SW 1271 (cell line): ENCODE data around the gene VPS41.

Experiments
- DNase-seq, 2 experiments: peaks; one replicate each; lab custom pipeline; 2025; lab: John Stamatoyannopoulos, UW

VPS41 gene

DNA sequence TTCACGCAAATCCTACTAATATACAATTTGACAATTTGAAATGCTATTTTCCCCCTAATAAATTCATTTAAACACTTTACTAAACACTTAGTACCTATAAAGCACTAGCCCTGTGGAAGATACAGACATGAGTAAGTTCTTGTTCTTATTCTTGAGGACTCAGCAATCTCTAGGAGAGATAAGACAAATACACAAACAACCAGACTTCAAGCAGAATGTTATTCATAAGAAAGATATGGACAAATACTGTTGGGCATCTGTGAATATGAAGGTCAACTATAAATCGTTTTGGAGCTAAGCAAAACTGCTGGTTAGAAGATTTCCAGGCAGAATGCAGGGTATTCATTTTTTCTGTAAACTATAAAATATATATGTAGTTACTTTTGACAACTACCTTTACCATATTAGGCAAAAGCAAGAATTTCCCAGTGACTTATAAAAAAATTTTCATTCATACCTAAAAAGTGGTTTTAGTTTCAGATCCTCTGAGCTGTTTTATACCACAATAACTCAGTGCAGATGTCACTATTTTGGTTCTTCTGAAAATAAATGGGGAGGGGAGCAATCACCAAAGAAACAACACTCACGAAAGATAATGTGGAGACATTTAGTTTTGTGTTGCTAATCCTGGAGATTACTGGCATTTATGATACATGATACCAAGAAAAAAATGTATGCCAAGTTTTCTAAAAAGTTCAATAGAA lies 3.8 kb downstream of the VPS41 start:
- DNase-seq: no peak

DNA sequence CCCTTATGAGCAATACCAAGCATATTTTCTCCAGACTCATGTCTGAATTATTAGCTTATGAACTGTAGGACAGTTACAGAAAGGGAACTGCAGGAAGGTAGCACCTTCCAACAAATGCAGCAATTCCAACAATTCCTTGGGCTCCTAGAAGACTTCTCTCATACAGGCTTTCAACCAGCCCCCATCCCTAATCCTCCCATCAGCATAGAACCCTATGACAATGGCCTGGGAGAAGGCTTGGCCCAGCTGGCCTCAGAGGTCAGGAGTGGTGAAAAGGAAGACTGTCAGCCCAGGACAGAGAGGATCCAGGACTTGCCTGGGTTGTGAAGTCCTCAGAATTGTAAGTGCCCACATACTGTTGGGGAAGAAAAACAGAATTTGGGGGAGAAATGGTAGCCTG lies 5.9 kb downstream of the VPS41 start:
- DNase-seq: no peak

DNA sequence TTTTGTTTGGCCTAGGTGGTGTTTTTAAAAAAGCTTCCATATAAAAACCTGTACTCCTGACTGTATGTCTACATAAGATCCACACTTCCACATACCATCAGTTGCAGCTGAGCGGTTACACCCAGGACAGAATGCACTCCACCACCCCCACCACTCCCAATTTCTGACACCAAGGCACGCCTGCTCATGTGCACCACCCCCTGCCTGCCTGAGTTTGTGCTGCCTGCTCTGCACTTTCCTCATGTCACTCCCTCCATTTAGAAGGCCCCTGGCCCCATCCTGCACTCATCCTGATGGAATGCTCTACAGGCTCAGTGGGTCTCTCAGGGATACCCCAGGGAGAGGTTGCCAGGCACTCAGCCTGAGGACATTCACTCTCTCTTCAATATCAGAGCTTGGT lies 6.5 kb downstream of the VPS41 start:
- no peak for DNase-seq

DNA sequence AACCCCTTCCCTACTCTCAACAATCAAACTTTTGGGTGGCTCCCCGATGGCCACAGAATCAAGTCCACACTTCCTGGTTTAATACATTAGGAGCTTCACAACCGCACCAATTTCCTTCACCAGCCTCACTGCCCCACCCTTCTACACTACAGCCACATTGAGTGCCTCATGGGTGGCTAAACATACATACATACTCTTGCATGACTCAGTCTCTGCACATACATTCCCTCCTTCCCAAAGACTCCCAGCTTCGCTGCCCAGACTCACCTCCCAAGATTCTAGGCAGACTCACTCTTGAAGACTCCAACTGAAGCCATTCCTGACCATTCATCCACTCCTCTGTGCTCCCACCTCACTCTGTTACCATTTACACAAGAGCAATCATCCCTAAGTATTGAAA lies 15.9 kb downstream of the VPS41 start:
- DNase-seq: no peak

- no peak for DNase-seq
These were observed 18.4 kb downstream of the VPS41 start for GRCh38 chr7:38890597-38890996.

DNA sequence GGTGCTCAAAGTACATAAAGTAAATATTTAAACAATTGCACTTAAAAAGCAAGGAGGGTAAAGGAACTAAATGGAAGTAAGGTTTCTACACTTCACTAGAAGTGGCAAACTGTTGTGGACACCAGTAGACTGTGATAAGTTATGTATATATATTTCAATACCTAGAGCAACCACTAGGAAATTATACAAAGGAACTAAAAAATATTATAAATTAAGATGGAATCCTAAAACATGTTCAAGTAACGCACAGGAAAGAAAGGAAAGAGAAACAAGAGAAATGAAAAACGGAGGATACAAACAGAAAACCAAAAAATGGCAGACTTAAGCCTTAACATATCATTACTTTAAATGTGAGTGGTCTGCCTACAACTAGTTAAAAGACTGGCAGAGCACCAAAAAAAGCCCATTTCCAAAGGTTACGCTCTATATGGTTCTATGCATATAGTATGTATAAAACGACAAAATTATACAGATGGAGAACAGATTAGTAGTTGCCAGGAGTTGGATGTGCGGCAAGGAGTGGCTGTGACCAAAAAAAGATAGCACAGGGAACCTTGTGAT lies 19.0 kb downstream of the VPS41 start:
- no peak for DNase-seq

GRCh38 chr7:38889079-38889478 lies 19.9 kb downstream of the VPS41 start:
- no peak for DNase-seq

GRCh38 chr7:38886265-38886664 lies 22.7 kb downstream of the VPS41 start:
- no peak for DNase-seq

GRCh38 chr7:38883706-38884105 lies 25.3 kb downstream of the VPS41 start:
- no peak for DNase-seq

DNA sequence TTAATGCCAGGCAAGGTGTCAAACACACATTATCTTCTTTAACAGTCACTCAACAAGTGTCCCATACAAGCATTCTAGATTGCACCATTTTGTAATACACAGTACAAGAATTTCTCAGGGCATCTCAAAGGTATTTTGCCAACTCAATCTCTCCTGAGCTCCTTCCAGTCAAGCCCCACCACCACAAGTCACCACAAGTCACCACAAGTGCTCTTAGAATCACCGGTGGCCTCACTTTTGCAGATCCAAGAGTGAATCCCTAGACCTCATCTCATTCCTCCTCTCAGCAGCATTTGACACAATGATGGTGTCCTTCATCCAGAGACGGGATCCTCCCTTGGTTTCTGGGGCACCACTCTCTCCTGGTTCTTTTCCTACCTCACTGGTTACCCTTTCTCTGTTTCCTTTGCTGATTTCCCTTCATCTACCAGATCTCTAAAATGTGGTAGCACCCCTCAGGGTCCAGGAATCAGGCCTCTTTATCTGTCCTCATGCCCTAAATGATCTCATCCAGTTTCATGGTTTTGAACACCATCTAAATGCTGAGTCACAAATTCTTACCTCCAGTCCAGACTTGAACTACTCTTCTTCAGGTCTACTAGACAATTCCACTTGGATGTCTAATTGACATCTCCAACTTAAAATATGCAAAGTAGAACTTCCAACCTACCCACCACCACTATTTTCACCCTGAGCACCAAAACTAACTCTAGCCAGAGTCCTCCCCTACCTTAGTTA lies 26.9 kb downstream of the VPS41 start:
- DNase-seq: no peak

GRCh38 chr7:38881015-38881414 lies 28.0 kb downstream of the VPS41 start:
- no peak for DNase-seq

DNA sequence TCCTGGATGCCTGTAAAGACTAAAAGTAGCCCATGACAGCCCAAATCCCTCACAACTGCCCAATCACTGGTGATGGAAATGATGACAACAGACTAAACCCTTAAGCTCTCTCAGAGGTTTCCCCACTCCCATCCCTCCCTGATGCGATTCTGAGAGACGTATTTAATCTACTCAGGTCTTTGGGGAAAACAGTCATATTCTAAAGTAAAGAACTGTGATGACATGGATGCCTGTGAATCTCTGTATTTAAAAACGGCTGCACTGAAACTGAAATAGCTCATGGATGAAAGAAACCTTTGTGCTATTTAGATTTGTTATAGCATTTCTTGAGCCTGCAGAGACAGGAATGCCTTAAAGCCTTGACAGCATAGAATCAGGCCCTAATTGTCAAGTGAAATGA lies 28.5 kb downstream of the VPS41 start:
- no peak for DNase-seq

DNA sequence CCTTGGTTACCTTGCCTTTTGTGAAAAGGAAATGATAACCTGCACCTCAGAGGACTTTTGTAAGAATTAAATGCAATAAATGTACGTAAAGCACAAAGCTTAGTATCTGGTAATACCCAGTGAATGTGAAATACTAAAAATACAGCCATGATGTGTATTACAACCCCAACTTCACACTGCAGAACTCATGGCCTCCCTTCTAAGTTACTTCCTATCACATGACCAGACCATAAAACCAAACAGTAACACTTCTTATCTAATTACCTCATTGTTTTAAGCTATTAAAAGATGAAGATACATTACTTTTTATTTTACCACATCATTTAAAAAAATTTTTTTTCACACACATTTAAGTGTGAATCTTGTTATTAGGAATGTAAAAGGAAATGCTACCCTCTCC lies 29.0 kb downstream of the VPS41 start:
- no peak for DNase-seq

DNA sequence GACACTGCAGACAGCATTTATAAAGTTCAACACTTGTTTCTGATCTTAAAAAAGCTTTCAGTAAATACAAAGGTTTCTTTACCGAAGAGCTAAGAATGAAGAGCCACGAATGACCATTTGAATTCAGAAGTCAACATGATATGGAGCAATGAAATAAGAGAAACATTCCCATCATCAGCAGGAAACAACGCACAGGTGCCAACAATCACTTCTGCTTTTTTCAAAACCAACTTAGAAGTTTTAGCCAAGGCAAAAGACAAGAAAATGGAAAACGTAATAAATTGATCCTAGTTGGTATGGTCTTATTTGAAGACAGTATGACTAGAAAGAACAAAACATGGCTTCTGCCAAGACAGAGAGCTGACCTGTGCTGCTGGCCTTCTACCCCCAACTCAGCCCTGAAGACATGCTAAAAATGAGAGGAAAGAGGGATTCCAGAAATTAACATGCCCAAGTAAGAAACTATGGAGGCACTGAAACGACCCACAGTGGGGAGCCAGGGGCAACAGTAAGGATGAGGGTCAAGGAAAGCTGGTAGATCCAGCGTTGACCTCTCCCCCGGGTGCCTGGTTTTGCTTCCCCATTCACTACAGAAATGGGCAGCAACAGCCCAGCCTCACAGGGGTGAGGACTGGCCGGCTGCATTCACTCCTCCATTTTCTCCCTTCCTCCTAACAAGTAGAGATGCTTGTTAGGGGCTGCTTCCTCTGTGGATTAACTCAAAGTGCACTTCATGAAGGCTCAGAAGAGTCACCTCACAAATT lies 30.1 kb downstream of the VPS41 start:
- no peak for DNase-seq

GRCh38 chr7:38873433-38873832 lies 35.6 kb downstream of the VPS41 start:
- DNase-seq: no peak

GRCh38 chr7:38872202-38872601 lies 36.8 kb downstream of the VPS41 start:
- DNase-seq: no peak

DNA sequence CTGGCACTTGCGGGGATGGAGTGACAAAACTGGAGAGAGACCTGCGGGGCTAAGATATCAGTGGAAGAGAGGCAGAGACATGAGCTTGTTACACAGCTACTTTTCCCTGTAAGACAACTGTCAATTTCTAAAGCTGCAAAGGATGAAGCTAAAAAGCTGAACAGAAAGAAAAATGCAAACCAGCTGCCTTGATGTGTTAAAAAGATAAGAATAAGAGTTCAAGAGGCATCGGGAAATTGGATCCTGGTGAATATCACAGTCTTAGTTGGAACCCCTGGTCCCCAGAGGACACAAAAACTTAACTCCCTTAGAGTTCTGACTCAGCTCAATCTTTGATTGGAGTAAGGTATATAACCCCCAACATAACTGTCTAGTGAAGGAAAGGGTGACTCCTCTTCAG lies 38.8 kb downstream of the VPS41 start:
- DNase-seq: no peak

DNA sequence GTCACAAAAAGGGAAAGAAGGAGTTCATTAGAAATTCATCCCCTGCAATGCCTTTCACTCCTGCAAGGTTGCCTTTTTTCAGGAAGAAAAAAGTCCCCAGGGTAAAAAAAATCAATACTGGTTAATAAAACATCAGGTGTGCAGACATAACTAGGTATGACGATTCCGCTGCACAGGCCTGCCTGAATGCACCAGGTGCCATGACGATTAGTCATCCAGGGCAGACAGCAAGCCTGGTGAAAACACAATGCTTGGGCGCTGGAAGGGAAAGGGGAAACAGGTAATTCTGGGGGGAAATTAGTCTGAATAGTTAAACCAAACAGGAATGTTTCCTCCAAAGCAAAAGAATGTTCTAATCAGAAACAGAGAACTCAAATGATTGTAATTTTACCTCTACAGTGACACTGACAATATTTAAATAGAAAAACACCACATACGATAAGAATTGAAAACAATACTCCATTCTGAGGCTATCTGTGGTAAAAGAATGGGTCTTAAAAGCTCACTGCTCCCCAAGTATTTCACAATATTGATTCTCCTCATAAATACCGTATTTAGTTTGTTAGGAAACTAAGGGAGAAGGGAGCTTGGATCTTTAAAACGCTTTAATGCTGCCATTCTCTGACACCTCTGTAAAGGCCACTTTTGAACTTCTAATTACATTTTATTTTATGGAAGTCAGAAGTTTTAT lies 45.2 kb downstream of the VPS41 start:
- no peak for DNase-seq

DNA sequence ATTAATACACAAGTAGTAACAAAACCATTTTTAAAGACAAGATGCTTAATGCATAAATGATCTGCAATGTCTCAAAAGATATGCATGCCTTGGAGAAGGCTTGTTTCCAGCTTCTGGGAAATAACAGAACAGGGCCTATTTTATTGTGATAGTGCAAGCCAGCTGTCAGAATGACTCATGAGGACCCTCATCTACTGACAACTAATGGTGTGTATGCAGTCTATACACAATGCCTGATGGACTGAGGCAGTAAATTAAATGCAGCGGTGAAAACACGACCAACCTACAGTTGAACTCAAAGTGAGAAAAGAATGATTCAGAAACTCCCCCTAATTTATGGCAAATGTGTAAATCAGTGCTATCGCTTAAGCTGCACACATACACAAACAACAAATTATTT lies 46.3 kb downstream of the VPS41 start:
- no peak for DNase-seq

DNA sequence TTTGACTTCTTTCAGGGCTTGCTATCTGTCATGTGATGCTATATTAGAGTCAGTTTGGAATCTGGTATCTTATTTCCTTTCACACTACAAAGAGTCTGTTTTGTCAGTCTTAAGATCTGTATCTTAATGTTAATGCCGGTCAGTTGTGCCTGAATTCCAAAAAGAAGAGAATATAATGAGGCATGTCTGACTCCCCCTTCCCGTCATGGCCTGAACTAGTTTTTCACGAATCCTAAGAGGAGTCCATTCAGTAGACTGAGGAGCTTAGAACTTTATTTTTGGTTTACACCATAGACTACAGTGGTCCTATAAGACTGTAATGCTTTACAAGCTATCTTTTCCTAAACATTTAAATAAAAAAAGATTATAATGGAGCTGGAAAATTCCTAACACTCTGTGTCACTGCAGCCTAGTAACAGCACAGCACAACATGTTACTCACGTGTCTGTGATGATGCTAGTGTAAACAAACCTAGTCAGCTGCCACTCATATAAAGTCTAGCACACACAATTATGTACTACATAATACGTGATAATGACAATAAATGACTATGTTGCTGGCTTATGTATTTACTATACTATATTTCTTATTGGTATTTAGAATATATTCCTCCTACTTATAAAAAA lies 50.6 kb downstream of the VPS41 start:
- DNase-seq: no peak

- no peak for DNase-seq
These were observed 53.1 kb downstream of the VPS41 start for GRCh38 chr7:38855867-38856266.

GRCh38 chr7:38855386-38855785 lies 53.6 kb downstream of the VPS41 start:
- no peak for DNase-seq
